Measurements from ENCODE around the gene POGLUT3. TPM values are rescaled to one million over a fixed set of nuclear protein-coding genes. Genes with fewer than 3 reads are reported as not detected.

POGLUT3 gene
- total RNA-seq, 1 experiment from 2014 or later, result 13.1 TPM

DNA sequence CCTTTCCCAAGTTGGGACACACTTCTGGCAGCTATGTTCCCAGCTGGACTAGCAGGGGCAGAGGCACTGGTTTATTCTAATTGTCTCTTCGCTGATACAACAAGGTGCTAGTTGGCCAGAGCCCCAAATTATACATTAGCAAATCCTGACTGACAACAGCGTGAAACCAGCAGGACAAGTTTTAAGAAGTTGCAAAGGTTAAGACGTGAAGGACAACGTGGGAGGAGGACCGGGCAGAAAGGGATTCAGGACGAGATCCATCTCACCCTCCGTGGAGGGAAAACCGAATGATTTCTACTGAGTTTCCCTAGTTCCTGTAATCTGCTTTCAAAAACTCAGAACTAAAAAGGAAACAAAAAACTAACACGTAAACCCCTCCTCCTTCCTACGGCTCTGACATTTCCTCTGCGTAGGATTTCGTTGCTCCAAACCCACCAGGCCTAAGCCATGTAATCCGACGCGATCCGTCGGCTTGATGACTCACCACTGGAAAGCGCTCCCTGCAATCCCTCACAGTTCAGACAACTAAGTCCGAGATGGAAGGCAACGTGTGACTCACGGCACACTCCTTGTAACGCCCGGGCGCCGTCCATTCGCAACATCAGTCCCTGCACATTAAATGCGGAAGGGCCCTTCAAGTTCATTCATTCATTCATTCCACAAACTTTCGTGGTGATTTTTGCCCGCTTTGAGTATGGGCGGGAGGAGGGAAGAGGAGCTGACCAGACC is 703 bp downstream of the POGLUT3 start:
- H3K36me3 Mint-ChIP-seq (ENCODE audit: insufficient read depth in 1 of 3, low read depth in 3 of 3), result no peaks in the 10 kb centered on the region
- H3K27me3 ChIP-seq (ENCODE audit: insufficient read depth, low read length), result no peaks in the 10 kb centered on the region
- no CpG with 5 or more reads among the region's 30 CpGs for WGBS (ENCODE audit: extremely low coverage, insufficient read length, low lambda C conversion rate)

More for the DNA sequence above, 703 bp downstream of the POGLUT3 start:
- Histone ChIP-seq H3K27ac (ENCODE audit: insufficient read length, low read depth, low read length) (no peak overlapping the region), H3K9ac (ENCODE audit: extremely low read depth, insufficient read length, low read length) (peak overlapping the region; percentile 59), H4K5ac (ENCODE audit: insufficient read length, low read depth, low read length) (no peak overlapping the region), H2AK5ac (ENCODE audit: insufficient read length, low read length) (no peak overlapping the region), H3K14ac (ENCODE audit: insufficient read depth, low read length) (peak overlapping the region; percentile 75), H2AFZ (ENCODE audit: low read length) (no peak overlapping the region), H4K91ac (ENCODE audit: insufficient read length, low read depth, low read length) (no peak overlapping the region), H3T11ph (ENCODE audit: low read length) (no peak overlapping the region), H4K20me1 (ENCODE audit: control insufficient read depth, insufficient read depth, insufficient read length) (no peaks in the 10 kb centered on the region), H2BK12ac (ENCODE audit: insufficient read length, low read depth, low read length) (no peak overlapping the region), H4K8ac (replicated peaks; ENCODE audit: insufficient read length, low read depth, low read length) (no peak overlapping the region), H3K23ac (ENCODE audit: insufficient read length, low read depth, low read length) (no peak overlapping the region), H3K4ac (ENCODE audit: low read depth, low read length) (no peak overlapping the region), H3K56ac (ENCODE audit: insufficient read length, low read depth, low read length) (no peak overlapping the region), H2BK20ac (ENCODE audit: low read depth, low read length, poor library complexity, severe bottlenecking) (no peak overlapping the region), H2BK5ac (ENCODE audit: insufficient read length, low read length) (no peak overlapping the region), H2BK15ac (ENCODE audit: low read depth, low read length) (no peak overlapping the region), H3K18ac (ENCODE audit: insufficient read length, low read depth, low read length) (peak overlapping the region; percentile 44), H3K79me2 (ENCODE audit: insufficient read depth, low read length) (no peaks in the 10 kb centered on the region), H3K4me2 (ENCODE audit: insufficient read depth, insufficient read length, low read length) (peak overlapping the region; percentile 87), H3K79me1 (ENCODE audit: insufficient read depth, low read depth, low read length, poor library complexity, severe bottlenecking) (no peaks in the 10 kb centered on the region), H2BK120ac (ENCODE audit: low read depth, low read length, poor library complexity, severe bottlenecking) (no peak overlapping the region), H3K9me3 (ENCODE audit: control insufficient read depth, low read depth, low read length) (no peaks in the 10 kb centered on the region), H3K23me2 (ENCODE audit: insufficient read length, low read depth, low read length, poor library complexity, severe bottlenecking) (peaks cover 14% of the 10 kb centered on the region), H3K4me1 (ENCODE audit: insufficient read depth, low read length) (no peaks in the 10 kb centered on the region; the same call in none of the 2 replicates)
- TF ChIP-seq, protein P1, sequence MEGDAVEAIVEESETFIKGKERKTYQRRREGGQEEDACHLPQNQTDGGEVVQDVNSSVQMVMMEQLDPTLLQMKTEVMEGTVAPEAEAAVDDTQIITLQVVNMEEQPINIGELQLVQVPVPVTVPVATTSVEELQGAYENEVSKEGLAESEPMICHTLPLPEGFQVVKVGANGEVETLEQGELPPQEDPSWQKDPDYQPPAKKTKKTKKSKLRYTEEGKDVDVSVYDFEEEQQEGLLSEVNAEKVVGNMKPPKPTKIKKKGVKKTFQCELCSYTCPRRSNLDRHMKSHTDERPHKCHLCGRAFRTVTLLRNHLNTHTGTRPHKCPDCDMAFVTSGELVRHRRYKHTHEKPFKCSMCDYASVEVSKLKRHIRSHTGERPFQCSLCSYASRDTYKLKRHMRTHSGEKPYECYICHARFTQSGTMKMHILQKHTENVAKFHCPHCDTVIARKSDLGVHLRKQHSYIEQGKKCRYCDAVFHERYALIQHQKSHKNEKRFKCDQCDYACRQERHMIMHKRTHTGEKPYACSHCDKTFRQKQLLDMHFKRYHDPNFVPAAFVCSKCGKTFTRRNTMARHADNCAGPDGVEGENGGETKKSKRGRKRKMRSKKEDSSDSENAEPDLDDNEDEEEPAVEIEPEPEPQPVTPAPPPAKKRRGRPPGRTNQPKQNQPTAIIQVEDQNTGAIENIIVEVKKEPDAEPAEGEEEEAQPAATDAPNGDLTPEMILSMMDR (conservative IDR thresholded peaks at IDR 0.05), result no peak
- peak overlapping the region; percentile 87 to 99 (median 97) for H3K27ac Mint-ChIP-seq
- H3K4me3 Mint-ChIP-seq, result peak overlapping the region; percentile 93 to 97
- DNase-seq, result peak; percentile 91
- no peaks in the 10 kb centered on the region; a peak in 1 of 5 replicates for H3K9me3 Mint-ChIP-seq
- peaks cover 8% of the 10 kb centered on the region for H3K27me3 Mint-ChIP-seq (ENCODE audit: low read depth)
- peaks cover 11 to 16% of the 10 kb centered on the region in 2 experiments for H3K4me1 Mint-ChIP-seq

Data from H9 (cell line).